Body of pancreas (tissue), 4 donors: ENCODE data around the gene ARHGAP44.

Experiments
- CTCF ChIP-seq, 7 experiments: fragments of 450-650 bp in 4 of 7; fragments of 200-600 bp in 3 of 7; sonication (generic) in 3 of 7; IDR thresholded peaks; one replicate each; pipeline ENCODE4 v1.5.1; 2016 to 2019; ENCODE audit warnings: antibody characterized with exemption in 7 of 7
- POLR2A ChIP-seq, 3 donors: fragments of 450-650 bp; IDR thresholded peaks; one replicate each; pipeline ENCODE4 v1.6.1; 2016; ENCODE audit warnings: antibody characterized with exemption in 3 of 3, mild to moderate bottlenecking in 2 of 3

GRCh38 chr17:12850996-12851395 is 61.7 kb downstream of the ARHGAP44 start:
- TF ChIP-seq CTCF (IDR thresholded peaks at IDR 0.05) (no peak), POLR2A (IDR thresholded peaks at IDR 0.05) (no peak)
